Liver (tissue), 9 donors: ENCODE results near the gene KLK3. TPM values are rescaled to one million over a fixed set of nuclear protein-coding genes. Genes with fewer than 3 reads are reported as not detected.

Source experiments
- DNase-seq: peaks from one replicate; pipeline ENCODE4 v3.0.0-alpha.2; 2017; ENCODE audit warnings: low spot score
- H3K27ac ChIP-seq, 2 donors: one replicate each; pipeline ENCODE4 v1.7.0; 2013; ENCODE audit warnings: inconsistent platforms in 2 of 2, low read length in 2 of 2, control low read depth in 1 of 2, low read depth in 1 of 2, mild to moderate bottlenecking in 1 of 2
- H3K27me3 ChIP-seq, 4 donors: one replicate each; pipeline versions ENCODE4 v1.6.1 to v1.7.0; 2013; ENCODE audit warnings: low read length in 3 of 4, inconsistent platforms in 1 of 4, mild to moderate bottlenecking in 1 of 4, moderate library complexity in 1 of 4; ENCODE audit not compliant: control insufficient read depth in 4 of 4, insufficient read depth in 4 of 4
- H3K36me3 ChIP-seq, 4 donors: one replicate each; pipeline versions ENCODE4 v1.6.1 to v1.7.0; 2013; ENCODE audit warnings: low read length in 3 of 4, mild to moderate bottlenecking in 3 of 4, low read depth in 1 of 4, moderate library complexity in 1 of 4; ENCODE audit not compliant: control insufficient read depth in 4 of 4, insufficient read depth in 3 of 4
- H3K4me1 ChIP-seq, 4 donors: one replicate each; pipeline versions ENCODE4 v1.6.1 to v1.7.0; 2013; ENCODE audit warnings: low read length in 3 of 4, mild to moderate bottlenecking in 3 of 4, moderate library complexity in 1 of 4; ENCODE audit not compliant: control insufficient read depth in 4 of 4, insufficient read depth in 4 of 4
- H3K4me3 ChIP-seq, 3 donors: one replicate each; pipeline versions ENCODE4 v1.6.1 to v1.7.0; 2013; ENCODE audit warnings: low read length in 3 of 3, control low read depth in 1 of 3, low read depth in 1 of 3, mild to moderate bottlenecking in 1 of 3
- H3K9ac ChIP-seq, 2 donors: one replicate each; pipeline ENCODE4 v1.7.0; 2013; ENCODE audit warnings: low read length in 2 of 2, mild to moderate bottlenecking in 2 of 2, moderate library complexity in 2 of 2, control low read depth in 1 of 2, low read depth in 1 of 2
- H3K9me3 ChIP-seq, 4 donors: one replicate each; pipeline versions ENCODE4 v1.6.1 to v1.7.0; 2013; ENCODE audit warnings: low read length in 3 of 4; ENCODE audit not compliant: control insufficient read depth in 4 of 4
- FOXA1 ChIP-seq: IDR thresholded peaks from 2 replicates; pipeline ENCODE4 v1.6.1; 2016; ENCODE audit warnings: antibody characterized with exemption
- FOXA2 ChIP-seq: IDR thresholded peaks from 2 replicates; pipeline ENCODE4 v1.6.1; 2016; ENCODE audit warnings: antibody characterized with exemption
- GABPA ChIP-seq, 2 donors: IDR thresholded peaks in 1 of 2; conservative IDR thresholded peaks in 1 of 2; 2 replicates each; pipeline ENCODE4 v1.6.1; 2016; ENCODE audit warnings: antibody characterized with exemption in 2 of 2, mild to moderate bottlenecking in 1 of 2, moderate library complexity in 1 of 2
- HNF4A ChIP-seq, 2 donors: conservative IDR thresholded peaks; 2 replicates each; pipeline ENCODE4 v1.6.1; 2016; ENCODE audit warnings: antibody characterized with exemption in 2 of 2, mild to moderate bottlenecking in 2 of 2
- HNF4G ChIP-seq: IDR thresholded peaks from 2 replicates; pipeline ENCODE4 v1.6.1; 2016; ENCODE audit warnings: antibody characterized with exemption
- JUND ChIP-seq, 2 donors: IDR thresholded peaks; 2 replicates each; pipeline ENCODE4 v1.6.1; 2016; ENCODE audit warnings: antibody characterized with exemption in 2 of 2
- SP1 ChIP-seq: IDR thresholded peaks from 2 replicates; pipeline ENCODE4 v1.6.1; 2018; ENCODE audit warnings: antibody characterized with exemption, mild to moderate bottlenecking
- TAF1 ChIP-seq: conservative IDR thresholded peaks from 2 replicates; pipeline ENCODE4 v1.6.1; 2016; ENCODE audit warnings: antibody characterized with exemption, mild to moderate bottlenecking
- WGBS: extraction: QIAGEN DNeasy Blood & Tissue Kit; methylation state at CpG from one replicate; pipeline ENCODE4 v1.1.7; 2013; 5-methylcytosine and 5-hydroxymethylcytosine counted together
- polyA plus RNA-seq, 2 donors: library from polyadenylated mRNA; stranded (reverse) in 1 of 2; unstranded in 1 of 2; fragments of 200-250 nt in 1 of 2; fragments of >200 nt in 1 of 2; fragmentation: Nextera tagmentation in 1 of 2; extraction: Ambion mirVana in 1 of 2; gene quantifications; one replicate each; pipeline versions ENCODE4 v1.2.1 to v1.2.3, GENCODE V29; 2013 to 2015
- total RNA-seq, 2 donors: library from RNA; depleted of rRNA; stranded (reverse); fragments of >200 nt; gene quantifications; one replicate each; pipeline ENCODE4 v1.2.3, GENCODE V29; 2014
- TF ChIP-seq, protein P1 (sequence below): IDR thresholded peaks from 2 replicates; pipeline ENCODE4 v1.6.1; 2016; ENCODE audit warnings: antibody characterized with exemption, mild to moderate bottlenecking
- TF ChIP-seq, protein P2 (sequence below): fragments of 150-350 bp; IDR thresholded peaks from 2 replicates; pipeline ENCODE4 v1.5.1; 2017; ENCODE audit warnings: improper control_type of control experiment, low read depth, low read length; ENCODE audit not compliant: missing input control
- TF ChIP-seq, protein P3 (sequence below): IDR thresholded peaks from 2 replicates; pipeline ENCODE4 v1.6.1; 2016; ENCODE audit warnings: antibody characterized with exemption
- TF ChIP-seq, protein P4 (sequence below): IDR thresholded peaks from 2 replicates; pipeline ENCODE4 v1.6.1; 2016; ENCODE audit warnings: antibody characterized with exemption
- donor health status: healthy.
- donor health status: healthy.
- donor health status: healthy.
- donor health status: healthy.
- donor health status: healthy.

KLK3 gene
- total and polyA plus RNA-seq, 4 donors: not detected

DNA sequence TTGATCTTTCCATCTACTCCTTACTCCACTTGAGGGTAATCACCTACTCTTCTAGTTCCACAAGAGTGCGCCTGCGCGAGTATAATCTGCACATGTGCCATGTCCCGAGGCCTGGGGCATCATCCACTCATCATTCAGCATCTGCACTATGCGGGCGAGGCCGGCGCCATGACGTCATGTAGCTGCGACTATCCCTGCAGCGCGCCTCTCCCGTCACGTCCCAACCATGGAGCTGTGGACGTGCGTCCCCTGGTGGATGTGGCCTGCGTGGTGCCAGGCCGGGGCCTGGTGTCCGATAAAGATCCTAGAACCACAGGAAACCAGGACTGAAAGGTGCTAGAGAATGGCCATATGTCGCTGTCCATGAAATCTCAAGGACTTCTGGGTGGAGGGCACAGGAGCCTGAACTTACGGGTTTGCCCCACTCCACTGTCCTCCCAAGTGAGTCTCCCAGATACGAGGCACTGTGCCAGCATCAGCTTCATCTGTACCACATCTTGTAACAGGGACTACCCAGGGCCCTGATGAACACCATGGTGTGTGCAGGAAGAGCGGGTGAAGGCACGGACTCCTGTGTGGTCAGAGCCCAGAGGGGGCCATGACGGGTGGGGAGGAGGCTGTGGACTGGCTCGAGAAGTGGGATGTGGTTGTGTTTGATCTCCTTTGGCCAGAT lies 15.8 kb downstream of the KLK3 start:
- Histone ChIP-seq H3K4me3 (no peak overlapping the region), H3K36me3 (no peaks in the 10 kb centered on the region), H3K27ac (no peak overlapping the region), H3K9ac (no peak overlapping the region), H3K9me3 (no peaks in the 10 kb centered on the region), H3K27me3 (peaks cover 0 to 13% (median 3%) of the 10 kb centered on the region in 4 donors), H3K4me1 (no peaks in the 10 kb centered on the region)
- 62% methylated on average over 26 of the region's 26 CpGs for WGBS
- no peak for DNase-seq
- TF ChIP-seq FOXA2 (no peak), GABPA (IDR thresholded peaks at IDR 0.05 in 1 of 2, conservative IDR thresholded peaks at IDR 0.05 in 1 of 2) (no peak), HNF4G (no peak), TAF1 (no peak), SP1 (no peak)
- TF ChIP-seq, protein P1, sequence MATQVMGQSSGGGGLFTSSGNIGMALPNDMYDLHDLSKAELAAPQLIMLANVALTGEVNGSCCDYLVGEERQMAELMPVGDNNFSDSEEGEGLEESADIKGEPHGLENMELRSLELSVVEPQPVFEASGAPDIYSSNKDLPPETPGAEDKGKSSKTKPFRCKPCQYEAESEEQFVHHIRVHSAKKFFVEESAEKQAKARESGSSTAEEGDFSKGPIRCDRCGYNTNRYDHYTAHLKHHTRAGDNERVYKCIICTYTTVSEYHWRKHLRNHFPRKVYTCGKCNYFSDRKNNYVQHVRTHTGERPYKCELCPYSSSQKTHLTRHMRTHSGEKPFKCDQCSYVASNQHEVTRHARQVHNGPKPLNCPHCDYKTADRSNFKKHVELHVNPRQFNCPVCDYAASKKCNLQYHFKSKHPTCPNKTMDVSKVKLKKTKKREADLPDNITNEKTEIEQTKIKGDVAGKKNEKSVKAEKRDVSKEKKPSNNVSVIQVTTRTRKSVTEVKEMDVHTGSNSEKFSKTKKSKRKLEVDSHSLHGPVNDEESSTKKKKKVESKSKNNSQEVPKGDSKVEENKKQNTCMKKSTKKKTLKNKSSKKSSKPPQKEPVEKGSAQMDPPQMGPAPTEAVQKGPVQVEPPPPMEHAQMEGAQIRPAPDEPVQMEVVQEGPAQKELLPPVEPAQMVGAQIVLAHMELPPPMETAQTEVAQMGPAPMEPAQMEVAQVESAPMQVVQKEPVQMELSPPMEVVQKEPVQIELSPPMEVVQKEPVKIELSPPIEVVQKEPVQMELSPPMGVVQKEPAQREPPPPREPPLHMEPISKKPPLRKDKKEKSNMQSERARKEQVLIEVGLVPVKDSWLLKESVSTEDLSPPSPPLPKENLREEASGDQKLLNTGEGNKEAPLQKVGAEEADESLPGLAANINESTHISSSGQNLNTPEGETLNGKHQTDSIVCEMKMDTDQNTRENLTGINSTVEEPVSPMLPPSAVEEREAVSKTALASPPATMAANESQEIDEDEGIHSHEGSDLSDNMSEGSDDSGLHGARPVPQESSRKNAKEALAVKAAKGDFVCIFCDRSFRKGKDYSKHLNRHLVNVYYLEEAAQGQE: no peak
- TF ChIP-seq, protein P2, sequence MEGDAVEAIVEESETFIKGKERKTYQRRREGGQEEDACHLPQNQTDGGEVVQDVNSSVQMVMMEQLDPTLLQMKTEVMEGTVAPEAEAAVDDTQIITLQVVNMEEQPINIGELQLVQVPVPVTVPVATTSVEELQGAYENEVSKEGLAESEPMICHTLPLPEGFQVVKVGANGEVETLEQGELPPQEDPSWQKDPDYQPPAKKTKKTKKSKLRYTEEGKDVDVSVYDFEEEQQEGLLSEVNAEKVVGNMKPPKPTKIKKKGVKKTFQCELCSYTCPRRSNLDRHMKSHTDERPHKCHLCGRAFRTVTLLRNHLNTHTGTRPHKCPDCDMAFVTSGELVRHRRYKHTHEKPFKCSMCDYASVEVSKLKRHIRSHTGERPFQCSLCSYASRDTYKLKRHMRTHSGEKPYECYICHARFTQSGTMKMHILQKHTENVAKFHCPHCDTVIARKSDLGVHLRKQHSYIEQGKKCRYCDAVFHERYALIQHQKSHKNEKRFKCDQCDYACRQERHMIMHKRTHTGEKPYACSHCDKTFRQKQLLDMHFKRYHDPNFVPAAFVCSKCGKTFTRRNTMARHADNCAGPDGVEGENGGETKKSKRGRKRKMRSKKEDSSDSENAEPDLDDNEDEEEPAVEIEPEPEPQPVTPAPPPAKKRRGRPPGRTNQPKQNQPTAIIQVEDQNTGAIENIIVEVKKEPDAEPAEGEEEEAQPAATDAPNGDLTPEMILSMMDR: no peak

DNA sequence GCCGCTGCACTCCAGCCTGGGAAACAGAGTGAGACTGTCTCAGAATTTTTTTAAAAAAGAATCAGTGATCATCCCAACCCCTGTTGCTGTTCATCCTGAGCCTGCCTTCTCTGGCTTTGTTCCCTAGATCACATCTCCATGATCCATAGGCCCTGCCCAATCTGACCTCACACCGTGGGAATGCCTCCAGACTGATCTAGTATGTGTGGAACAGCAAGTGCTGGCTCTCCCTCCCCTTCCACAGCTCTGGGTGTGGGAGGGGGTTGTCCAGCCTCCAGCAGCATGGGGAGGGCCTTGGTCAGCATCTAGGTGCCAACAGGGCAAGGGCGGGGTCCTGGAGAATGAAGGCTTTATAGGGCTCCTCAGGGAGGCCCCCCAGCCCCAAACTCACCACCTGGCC lies 18.3 kb downstream of the KLK3 start, which contains the start of gene KLK2:
KLK2 (plus strand) TSS at position 384 of the 400 bp plus-strand sequence. CDS start 35 bp downstream, outside the sequence.
- 62% methylated on average over 3 of the region's 3 CpGs for WGBS
- TF ChIP-seq JUND (IDR thresholded peaks at IDR 0.05) (no peak), FOXA1 (no peak), TAF1 (no peak), HNF4A (conservative IDR thresholded peaks at IDR 0.05) (no peak), HNF4G (no peak), GABPA (IDR thresholded peaks at IDR 0.05 in 1 of 2, conservative IDR thresholded peaks at IDR 0.05 in 1 of 2) (no peak)
- TF ChIP-seq, protein P3, sequence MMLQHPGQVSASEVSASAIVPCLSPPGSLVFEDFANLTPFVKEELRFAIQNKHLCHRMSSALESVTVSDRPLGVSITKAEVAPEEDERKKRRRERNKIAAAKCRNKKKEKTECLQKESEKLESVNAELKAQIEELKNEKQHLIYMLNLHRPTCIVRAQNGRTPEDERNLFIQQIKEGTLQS: no peak
- TF ChIP-seq, protein P1: no peak
- TF ChIP-seq, protein P4, sequence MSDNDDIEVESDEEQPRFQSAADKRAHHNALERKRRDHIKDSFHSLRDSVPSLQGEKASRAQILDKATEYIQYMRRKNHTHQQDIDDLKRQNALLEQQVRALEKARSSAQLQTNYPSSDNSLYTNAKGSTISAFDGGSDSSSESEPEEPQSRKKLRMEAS: no peak
- peaks cover 0 to 13% (median 4%) of the 10 kb centered on the region in 4 donors for H3K27me3 ChIP-seq

More for the DNA sequence above, 18.3 kb downstream of the KLK3 start, which contains the start of gene KLK2:
- Histone ChIP-seq H3K9ac (no peak within 1 kb of the TSS), H3K4me1 (no peaks in the 10 kb centered on the region), H3K36me3 (no peaks in the 10 kb centered on the region), H3K27ac (no peak within 1 kb of the TSS), H3K4me3 (no peak within 1 kb of the TSS), H3K9me3 (no peaks in the 10 kb centered on the region)
- no peak for DNase-seq
